Cardiac fibroblast (primary cell): ENCODE results near the gene OSBPL1A.
A peak's percentile ranks its signal among the peaks of the same experiment; 100 is the strongest.

Source experiments
- DNase-seq, 2 donors: peaks; one replicate each; pipeline versions ENCODE4 v3.0.0 to v3.0.0-alpha.2; 2010; ENCODE audit warnings: low read depth in 2 of 2
- H3K4me3 ChIP-seq, 2 donors: replicated peaks in 1 of 2; 1 replicate in 1 of 2; 2 replicates in 1 of 2; pipeline ENCODE4 v1.5.1; 2011; ENCODE audit warnings: low read depth in 2 of 2, low read length in 2 of 2, mild to moderate bottlenecking in 2 of 2, moderate library complexity in 1 of 2
- CTCF ChIP-seq: IDR thresholded peaks from one replicate; pipeline ENCODE4 v1.5.1; 2011; ENCODE audit warnings: low read depth, mild to moderate bottlenecking, low read length, inconsistent platforms

Gene OSBPL1A

GRCh38 chr18:24262087-24262486, 135.5 kb downstream of the OSBPL1A start:
- peak in 1 of 2 donors; percentile 51 for DNase-seq
- no peak overlapping the region for H3K4me3 ChIP-seq
- TF ChIP-seq CTCF: no peak

GRCh38 chr18:24259869-24260641, 137.6 kb downstream of the OSBPL1A start:
- no peak for TF ChIP-seq CTCF
- no peak for DNase-seq
- no peak overlapping the region for H3K4me3 ChIP-seq

- no peak for TF ChIP-seq CTCF
- H3K4me3 ChIP-seq: no peak overlapping the region
- no peak for DNase-seq
Measured at GRCh38 chr18:24254071-24254470, 143.6 kb downstream of the OSBPL1A start.

- TF ChIP-seq CTCF: no peak
- H3K4me3 ChIP-seq: no peak overlapping the region
- DNase-seq: no peak
Measured at GRCh38 chr18:24249716-24250115, 147.9 kb downstream of the OSBPL1A start.

- no peak for DNase-seq
- no peak for TF ChIP-seq CTCF
- H3K4me3 ChIP-seq: no peak overlapping the region
Measured at GRCh38 chr18:24248359-24248758, 149.3 kb downstream of the OSBPL1A start.

GRCh38 chr18:24246143-24246542, 151.5 kb downstream of the OSBPL1A start:
- H3K4me3 ChIP-seq: no peak overlapping the region
- DNase-seq: no peak
- no peak for TF ChIP-seq CTCF

GRCh38 chr18:24244698-24245097, 152.9 kb downstream of the OSBPL1A start:
- no peak for DNase-seq
- H3K4me3 ChIP-seq: no peak overlapping the region
- TF ChIP-seq CTCF: no peak
